NCI-H774 (cell line): ENCODE results near the gene BMP8B.
"Not testable (repeated sequence)": the region's sequence is repeated elsewhere in the genome, so short reads cannot be mapped to it uniquely, and the experiment has no call there.

ENCODE experiments used
- DNase-seq: peaks from one replicate; lab custom pipeline; 2025; lab: John Stamatoyannopoulos, UW

BMP8B gene, protein sequence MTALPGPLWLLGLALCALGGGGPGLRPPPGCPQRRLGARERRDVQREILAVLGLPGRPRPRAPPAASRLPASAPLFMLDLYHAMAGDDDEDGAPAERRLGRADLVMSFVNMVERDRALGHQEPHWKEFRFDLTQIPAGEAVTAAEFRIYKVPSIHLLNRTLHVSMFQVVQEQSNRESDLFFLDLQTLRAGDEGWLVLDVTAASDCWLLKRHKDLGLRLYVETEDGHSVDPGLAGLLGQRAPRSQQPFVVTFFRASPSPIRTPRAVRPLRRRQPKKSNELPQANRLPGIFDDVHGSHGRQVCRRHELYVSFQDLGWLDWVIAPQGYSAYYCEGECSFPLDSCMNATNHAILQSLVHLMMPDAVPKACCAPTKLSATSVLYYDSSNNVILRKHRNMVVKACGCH

DNA sequence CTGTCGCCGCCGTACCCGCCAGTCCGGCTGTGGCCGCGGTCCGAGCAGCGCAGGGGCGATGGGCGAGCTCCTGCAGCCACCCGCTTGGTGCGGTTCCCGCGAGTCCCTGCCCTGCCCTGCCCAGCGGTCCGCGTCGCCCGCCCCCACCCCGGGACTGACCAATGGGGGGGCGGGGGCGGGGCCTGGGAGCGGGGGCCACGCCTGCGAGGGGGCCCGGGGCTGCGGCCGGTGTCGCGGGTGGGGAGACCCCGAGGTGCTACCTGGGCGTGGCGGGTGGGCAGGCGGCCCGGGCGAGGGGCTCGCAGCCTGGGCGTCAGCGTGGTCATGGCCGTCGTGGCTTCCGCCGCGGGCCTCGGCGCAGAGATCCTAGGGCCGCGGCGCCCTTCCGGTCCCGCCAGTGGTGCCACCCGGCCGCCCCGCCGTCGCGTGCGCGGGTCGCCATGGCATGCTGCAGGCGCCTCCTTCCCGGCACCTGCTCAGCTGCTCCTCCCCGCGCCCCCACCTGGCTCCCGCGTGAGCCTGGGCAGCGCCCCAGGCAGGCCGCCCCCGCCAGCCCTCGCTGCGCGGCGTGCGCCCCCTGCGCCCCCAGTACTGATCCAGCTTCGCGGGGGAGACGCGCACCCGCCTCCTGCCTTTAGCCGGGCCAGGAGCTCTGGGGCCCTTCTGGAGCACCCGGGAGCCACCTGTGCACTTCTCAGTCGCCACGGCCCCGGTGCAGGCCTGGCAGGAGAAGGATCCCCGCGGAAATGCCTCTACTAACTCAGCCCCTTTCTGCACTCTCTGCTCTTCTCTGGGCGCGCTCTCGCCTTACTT, at the start of gene BMP8B:
BMP8B (minus strand) TSS at position 108 of the 813 bp plus-strand sequence. CDS start 380 bp downstream, outside the sequence.
- DNase-seq, result peak; percentile 92

DNA sequence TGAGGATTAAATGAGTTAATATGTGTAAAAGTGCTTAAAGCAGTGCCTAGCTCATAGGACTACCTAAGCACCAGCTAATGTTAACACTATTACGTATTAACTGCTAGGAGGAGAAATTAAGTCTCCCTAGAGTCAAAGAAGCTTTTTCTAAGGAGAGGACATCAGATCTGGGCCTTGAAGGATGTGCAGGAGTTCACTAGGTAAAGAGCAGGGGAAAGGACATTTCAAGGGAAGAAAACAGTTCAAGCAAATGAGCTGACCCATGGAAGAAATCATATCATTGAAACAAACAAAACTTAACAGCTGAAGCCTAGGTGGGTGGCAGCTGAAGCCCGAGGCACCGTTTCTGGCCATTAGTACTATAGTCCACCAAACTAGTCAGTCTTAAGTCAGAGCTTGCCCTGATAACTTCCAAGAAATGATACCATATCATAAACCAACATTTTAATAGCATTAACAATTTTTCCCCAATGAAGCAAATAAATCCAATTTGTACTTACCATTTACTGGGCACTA, 48.0 kb upstream of the BMP8B start:
- DNase-seq, result no peak

DNA sequence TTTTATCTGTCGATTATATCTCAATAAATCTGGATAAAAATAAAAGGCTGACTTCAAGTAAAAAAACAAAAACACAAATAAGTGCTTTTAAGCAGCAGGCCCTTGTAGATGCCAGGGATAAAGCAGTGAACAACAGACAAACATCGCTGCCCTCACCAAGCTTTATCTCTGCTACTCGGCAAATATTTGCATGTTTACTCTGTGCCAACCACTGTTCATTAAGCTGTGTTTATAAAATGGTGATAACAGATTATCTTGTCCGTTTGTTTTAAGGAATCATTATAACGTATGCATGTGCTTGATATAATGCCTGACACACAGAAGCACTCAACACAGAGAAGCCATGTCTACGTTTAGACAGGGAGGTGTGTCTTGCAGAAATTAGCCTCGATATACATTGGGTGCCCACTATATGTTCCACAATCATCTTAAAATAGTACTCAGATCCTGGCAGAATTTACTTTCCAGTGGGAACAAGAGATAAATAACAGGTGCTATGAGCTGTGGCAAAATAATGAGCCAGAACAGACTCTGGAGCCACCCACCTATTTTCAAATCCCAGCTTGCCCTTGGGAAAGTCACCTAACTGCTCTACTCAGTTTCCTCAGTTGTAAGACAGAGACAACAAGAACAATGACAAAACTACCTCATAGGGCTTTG, 47.4 kb upstream of the BMP8B start:
- DNase-seq, result peak; percentile 37

DNA sequence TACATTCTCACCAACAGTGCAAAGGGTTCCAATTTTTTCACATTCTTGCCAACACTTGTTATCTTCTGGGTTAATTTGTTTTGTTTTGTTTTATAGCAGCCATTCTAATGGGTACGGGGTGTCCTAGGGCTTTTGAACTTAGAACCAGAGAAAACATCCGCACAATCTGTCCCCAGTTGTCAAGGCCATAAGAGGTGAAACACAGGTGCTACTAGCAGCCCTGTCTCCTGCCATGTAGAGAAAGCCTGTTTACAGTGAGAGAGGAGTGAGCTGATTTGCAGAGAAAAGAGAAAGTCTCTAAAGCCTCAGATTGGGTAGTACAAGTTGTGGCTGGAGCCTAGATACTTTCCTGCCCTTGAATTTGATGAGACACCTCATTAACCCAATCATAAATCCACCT, 46.4 kb upstream of the BMP8B start:
- no peak for DNase-seq

DNA sequence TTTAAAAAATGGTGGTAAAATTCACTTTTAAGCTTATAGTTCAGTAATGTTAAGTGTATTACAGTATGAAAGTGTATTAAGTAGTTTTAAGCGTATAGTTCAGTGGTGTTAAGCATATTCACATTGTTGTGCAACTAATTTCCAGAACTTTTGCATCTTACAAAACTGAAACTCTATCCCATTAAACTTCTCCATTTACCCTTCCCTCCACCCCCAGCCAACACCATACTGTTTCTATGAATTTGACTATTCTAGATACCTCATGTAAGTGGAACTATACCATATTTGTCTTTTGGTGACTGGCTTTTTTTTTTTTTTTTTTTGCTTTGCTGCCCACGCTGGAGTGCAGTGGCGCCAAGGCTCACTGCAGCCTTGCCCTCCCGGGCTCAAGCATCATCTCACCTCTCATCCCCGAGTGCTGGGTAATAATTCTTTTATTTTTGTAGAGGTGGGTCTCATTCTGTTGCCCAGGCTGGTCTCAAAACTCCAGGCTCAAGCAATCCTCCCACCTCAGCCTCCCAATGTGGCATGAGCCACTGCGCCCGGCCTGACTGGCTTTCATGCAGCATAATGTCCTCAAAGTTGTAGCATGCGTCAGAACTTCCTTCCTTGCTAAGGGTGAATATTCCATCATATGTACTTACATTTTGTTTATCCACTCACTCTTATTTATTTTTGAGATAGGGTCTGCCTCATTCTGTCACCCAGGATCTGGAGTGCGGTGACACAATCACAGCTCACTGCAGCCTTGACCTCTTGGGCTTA, 45.1 kb upstream of the BMP8B start:
- DNase-seq, result no peak

DNA sequence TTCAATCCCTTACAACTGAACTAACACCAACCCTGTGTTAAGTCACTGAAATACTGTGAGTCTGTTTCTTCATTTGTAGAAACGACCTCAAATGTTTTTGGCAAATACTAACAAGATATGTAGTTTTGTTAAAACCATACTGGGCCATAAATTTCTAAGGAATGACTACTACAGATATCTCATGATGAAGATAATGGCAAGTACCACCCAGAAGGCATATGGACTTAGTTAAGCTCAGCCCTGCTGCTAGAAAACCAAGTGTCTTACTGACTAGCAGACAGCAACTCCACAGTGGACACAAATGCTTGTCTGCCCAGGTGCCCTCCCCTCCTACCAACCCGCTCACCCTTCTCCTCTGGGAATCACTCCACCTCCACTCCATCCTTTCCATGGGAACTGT, 44.5 kb upstream of the BMP8B start:
- DNase-seq, result no peak

DNA sequence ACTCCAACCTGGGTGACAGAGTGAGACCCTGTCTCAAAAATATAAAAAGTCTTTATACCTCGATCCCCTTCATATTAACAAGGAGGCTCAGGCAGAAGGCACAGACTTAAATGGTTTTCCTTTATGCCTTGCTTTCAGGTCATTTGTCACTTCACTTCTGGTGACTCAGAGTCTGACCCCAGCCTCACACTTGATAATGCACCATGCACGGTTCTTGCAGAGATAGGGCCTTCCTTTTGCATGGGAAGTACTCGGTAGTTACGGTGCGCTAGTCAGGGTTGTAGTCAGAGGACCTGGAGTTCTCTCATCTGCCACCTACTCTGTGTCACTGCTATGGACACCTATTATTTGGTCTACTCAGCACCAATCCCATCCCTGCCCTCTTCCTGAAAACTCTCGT, 43.6 kb upstream of the BMP8B start:
- no peak for DNase-seq

DNA sequence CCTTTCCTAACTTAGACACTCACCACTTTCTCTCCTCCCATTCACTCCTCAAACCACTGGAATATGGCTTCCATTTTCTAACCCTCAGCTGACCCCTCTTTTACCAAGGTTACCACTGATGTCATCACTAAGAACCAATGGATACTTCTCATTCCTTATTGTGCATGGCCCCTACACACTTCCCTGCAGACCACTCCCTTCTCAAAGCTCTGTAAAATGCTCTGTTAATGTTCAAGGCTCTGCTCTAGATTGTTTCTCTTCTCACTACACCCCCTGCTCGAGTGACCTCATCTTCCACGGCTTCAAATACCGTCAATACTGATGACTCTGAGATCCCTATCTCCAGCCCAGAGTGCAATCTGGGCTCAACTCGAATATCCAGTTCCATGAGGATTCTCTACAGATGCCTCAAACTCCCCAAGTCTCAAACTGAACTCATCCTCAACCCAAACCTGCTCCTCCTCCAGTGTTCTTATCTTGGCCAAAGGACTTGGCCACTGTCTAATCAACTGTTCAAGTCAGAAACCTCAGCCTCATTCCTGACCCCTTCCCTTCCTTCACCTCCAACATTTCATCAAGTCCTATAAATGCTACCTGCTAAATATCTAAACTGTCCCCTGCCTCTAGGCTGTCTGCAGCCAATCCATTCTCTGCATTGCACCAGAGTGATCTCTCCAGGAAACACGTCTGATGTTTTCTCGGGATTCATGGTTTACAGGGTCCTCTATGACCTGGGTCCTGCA, 41.3 kb upstream of the BMP8B start:
- no peak for DNase-seq

DNA sequence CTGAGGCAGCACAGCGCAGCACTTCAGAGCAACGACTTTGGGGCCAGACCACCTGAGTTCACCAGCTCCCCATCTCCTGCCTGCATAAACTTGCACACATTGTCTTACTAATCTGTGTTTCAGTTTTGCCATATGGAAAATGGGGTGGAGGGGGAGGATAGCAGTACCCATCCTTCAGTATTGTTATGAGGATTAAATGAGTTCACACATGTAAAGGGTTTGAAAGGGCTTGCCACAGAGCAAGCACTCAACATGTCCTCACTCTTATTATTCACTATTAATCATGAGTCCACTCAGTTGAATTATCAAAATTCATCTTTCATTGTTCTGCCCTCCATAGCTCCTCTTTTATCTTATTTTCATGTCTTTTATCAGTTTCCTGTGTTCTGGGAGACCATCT, 40.1 kb upstream of the BMP8B start:
- no peak for DNase-seq

DNA sequence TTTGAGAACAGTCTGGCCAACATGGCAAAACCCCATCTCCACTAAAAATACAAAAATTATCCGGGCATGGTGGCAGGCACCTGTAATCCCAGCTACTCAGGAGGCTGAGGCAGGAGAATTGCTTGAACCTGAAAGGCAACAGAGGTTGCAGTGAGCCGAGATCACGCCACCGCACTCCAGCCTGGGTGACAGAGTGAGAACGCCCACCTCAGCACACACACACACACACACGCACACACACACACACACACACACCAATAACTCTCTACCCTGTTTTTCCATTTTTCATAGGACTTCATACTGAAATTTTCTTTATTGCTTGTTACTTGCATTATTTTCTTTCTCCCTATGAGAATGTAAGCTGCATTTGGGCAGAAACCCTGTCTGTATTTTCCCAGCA, 39.6 kb upstream of the BMP8B start:
- not testable (repeated sequence) for DNase-seq

DNA sequence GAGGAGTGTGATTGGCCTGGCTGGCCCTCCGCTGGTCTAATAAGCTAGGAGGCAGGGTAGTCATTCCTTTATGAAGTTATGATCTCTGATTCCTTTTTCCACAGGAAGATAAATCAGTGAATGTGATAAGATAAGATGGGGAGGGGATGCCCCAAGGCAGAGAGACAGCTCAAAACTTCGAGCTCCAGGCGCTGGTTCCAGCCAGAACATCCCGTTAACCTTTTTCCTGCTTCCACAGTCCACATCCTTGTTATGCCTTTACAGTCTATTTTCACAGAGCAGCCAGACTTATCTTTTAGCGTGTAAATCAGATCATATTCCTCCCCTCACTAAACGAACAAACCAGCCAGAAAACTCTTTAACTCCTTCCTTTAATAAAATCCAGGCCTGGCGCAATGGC, 38.5 kb upstream of the BMP8B start:
- no peak for DNase-seq

DNA sequence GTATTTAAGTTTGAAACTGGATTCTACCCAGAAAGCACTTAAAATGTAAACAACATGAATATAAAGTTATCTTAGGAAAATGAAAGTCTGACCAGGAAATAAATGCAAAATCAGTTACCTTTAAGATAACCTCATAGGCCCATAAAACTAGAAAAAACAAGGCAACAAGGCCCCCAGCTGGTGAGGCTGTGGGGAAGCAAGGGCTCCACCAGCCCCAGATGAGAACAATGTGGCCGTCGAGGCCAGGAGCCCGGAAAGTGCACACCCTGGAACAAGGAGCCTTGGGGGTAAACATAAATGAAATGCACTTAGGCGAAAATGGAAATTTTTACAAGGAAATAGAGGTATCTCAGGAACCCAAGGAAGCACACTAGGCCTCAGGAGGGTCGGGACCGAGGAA, 37.9 kb upstream of the BMP8B start:
- DNase-seq, result no peak

DNA sequence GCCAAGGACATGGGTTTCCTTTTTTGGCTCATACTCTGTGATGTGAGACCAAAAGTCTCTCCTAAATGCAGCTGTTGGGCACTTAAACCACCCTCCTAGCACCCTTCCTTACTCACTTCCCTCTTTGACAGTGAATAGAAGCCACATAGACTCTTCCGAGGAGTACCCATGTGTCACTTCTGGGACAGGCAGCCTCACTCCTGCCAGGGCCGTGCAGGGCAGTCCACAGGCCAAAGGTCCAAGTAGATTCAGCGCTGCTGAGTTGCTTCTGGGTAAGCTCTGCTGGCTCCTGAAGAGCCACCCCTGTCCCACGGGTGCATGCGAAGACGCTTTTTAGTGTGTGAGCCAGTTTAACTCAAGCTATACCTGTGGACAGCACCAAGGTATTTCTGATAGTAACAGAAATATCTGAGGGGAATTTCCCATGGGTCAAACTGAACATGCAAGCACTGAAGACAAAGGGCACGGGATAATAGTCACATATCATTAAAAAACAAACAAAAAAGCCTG, 36.8 kb upstream of the BMP8B start:
- DNase-seq, result no peak

DNA sequence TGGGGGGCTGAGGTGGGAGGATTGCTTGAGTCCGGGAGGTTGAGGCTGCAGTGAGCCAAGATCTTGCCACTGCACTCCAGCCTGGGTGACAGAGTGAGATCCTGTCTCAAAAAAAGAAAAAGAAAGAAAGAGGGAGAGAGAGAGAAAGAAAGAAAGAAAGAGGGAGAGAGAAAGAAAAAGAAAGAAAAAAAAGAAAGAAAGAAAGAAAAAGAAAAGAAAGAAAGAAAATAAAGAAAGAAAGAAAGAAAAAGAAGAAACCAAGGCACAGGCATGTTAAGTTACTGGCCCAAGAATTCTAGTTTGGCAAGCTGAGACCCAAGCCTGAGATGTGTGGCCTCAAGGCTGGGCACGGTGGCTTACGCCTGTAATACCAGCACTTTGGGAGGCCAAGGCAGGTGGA, 34.8 kb upstream of the BMP8B start:
- not testable (repeated sequence) for DNase-seq

DNA sequence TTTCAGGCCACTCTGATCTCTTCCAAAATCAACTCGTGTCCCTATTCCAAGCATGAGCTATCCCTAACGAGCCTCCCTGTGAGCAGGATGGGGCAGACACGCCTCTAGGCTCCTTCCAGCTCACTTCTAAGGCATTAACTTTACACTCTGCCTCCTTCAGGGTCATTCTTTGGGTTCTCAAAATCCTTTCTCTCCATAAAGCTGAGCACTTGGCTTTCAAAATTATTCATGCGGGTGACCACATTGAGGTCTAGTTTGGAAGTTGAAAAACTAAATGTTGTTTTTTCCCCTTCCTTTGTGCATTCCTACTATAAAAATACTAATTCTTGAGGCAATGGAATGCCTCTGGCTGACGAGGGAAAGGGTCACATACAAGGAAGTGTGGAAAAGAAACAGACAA, 33.5 kb upstream of the BMP8B start:
- no peak for DNase-seq

DNA sequence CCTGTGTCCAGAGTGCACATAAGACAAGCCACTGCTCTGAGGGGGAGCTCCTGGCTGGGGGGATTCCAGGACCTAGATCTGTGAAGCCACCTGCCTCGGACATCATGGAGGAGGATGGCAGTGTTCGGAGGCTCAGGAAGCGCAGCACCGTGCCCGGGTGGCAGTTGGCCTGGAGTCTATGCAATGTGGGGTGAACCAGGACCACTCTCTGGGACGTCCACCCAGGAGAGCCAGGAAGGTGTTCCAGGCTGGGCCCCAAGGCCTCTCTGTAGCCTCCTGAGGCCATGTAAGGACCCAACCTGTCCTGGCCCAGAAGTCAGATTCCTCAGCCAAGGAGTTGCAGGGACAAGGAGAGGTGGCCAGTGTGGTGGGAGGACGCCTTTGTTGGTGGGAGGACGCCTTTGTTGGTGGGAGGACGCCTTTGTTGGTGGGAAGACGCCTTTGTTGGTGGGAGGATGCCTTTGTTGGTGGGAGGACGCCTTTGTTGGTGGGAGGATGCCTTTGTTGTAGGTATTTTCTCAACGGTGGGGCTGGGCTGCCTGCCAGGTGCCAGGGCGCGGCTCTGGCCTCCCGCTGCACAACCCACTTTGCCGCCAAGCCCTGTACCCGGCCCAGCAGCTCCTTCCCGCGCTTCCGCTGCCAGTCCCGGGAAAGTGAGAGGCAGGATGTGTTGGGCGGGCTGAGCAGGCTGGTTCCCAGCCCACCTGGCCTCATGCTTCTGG, 30.6 kb upstream of the BMP8B start:
- no peak for DNase-seq

DNA sequence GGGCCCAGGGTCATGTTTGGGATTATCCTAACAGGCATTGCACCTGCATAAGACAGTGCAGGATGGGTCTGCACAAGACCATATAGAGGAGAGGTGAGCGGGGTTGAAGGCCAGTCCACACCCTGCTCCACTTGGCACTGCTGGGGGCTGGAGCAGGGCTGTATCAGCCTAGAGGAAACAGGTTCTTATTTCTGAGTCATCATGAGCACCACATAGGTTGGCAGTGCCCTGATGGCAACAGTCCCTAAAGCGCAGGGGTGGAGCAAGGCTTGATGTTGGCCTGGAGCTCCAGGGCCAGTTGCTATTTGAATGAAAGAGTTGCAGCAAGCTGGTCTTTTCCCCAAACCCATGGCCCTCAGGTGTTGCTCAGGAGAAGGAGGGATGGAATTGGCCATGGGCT, 29.8 kb upstream of the BMP8B start:
- no peak for DNase-seq

DNA sequence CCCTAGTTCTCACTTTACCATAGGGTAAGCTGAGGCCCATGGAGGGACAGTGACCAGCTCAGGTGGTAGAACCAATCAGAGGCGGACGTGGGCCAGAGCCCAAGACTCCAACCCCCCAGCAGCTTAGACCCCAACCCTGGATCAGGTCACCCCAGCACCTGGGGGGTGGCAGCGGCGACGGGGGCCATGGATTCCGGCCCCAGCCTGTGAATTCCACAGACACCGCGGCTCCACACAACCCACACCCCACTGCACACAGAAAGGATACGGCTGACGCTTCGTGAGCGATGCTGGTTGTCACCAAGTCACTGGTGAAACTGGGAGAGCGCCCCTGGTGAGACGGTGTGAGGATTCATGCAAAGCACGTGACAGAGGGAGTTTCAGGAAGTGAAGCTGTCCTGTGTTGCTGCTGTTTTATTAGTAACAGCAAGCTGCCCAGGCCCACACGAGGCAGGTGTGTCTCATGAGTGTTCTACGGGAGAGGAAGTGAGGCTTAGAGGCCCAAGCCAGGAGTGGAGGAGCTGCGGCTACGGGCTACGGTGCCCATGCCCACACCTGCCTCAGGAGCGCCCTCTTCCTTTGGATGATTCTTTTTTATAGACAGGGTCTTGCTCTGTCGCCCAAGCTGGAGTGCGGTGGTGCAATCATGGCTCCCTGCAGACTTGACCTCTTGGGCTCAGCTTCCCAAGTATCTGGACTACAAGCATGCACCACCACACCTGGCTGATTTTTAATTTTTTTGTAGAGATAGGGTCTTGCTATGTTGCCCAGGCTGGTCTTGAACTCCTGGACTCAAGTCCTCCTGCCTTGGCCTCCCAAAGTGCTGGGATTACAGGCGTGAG, 28.6 kb upstream of the BMP8B start:
- DNase-seq, result peak; percentile 92

DNA sequence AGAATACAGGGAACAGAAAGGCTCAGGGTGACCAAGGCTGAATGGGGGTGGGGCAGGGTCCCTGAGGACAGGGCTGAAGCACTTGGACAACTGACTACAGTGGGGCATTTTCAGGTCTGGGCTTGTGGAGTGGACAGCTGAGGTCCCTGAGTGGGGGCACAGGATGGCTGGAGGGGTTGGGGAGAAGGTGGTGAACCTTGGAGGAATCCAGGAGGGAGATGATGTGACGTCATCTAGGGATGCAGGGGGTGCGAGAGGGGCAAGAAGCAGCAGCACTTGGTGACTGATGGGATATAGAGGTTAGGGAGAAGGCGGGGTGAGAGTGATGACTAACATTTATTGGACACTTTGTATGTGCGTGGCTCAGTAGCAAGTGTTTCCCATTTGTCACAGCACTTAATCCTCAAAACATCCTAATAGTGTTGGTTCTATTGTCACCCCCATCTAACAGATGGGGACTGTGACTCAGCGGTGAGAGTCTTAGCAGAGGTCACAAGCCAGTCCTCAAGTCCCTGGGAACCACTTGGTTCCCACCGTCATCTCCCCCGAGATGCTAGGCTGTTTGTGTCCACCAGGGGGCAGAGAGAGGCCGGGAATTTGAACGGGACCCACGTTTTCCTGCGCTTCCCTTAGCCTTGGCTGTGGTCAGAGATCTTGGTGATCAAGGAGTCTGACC, 27.9 kb upstream of the BMP8B start:
- DNase-seq, result peak; percentile 84
